ENCODE results near the gene MTIF3. TPM values are rescaled to one million over a fixed set of nuclear protein-coding genes. Genes with fewer than 3 reads are reported as not detected.

MTIF3 gene
- total RNA-seq, 1 experiment from 2014 or later = 40.9 TPM

DNA sequence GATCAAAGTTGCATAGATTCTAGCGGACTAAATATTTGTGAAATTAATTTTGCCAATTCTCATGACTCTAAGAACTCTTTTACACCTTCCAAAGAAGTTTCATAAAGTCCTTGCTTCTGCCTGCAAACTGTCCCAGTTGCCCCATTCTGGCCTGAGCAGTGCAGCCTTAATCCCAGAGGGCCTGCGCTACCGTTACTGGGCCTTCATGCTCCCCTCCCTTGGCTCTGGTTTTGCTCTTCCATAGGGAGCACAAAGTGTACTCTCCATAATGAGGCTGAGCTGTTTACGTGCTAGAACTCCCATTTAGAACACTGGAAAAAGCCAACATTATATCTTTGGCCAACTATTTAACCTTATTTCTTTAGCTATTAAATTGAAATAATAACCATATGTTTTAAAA lies 2.1 kb downstream of the MTIF3 start:
- no peak overlapping the region for H3K27ac Mint-ChIP-seq (ENCODE audit: low read depth, unreplicated experiment)
- H3K4me3 Mint-ChIP-seq (ENCODE audit: unreplicated experiment) = peak overlapping the region; percentile 84
- intact Hi-C loops (cut with micrococcal nuclease) = no loop called here
- CTCF ChIA-PET = interaction anchor here (0.8 to 1.4 kb wide), 4 partner anchors 22 to 382 kb away, joined by 3 to 4 read pairs (median 3); no protein-coding TSS in a partner anchor
- no peaks in the 10 kb centered on the region for H3K9me3 Mint-ChIP-seq (ENCODE audit: unreplicated experiment)
- H3K36me3 Mint-ChIP-seq (ENCODE audit: insufficient read depth, unreplicated experiment) = peaks cover 21% of the 10 kb centered on the region
- no peaks in the 10 kb centered on the region for H3K27me3 Mint-ChIP-seq (ENCODE audit: insufficient read depth, unreplicated experiment)
- POLR2A ChIA-PET = interaction anchor here (0.6 to 7.4 kb wide), 4 partner anchors 12 to 377 kb away, joined by 3 to 220 read pairs (median 84); partner anchors contain the start of genes GTF3A, LNX2 and POLR1D
- DNase-seq (ENCODE audit: unreplicated experiment) = no peak
- BruUV-seq (replicated peaks) = no TSS peak
- peaks cover 16% of the 10 kb centered on the region for H3K4me1 Mint-ChIP-seq (ENCODE audit: insufficient read depth, unreplicated experiment)
- TF ChIP-seq, protein P1, sequence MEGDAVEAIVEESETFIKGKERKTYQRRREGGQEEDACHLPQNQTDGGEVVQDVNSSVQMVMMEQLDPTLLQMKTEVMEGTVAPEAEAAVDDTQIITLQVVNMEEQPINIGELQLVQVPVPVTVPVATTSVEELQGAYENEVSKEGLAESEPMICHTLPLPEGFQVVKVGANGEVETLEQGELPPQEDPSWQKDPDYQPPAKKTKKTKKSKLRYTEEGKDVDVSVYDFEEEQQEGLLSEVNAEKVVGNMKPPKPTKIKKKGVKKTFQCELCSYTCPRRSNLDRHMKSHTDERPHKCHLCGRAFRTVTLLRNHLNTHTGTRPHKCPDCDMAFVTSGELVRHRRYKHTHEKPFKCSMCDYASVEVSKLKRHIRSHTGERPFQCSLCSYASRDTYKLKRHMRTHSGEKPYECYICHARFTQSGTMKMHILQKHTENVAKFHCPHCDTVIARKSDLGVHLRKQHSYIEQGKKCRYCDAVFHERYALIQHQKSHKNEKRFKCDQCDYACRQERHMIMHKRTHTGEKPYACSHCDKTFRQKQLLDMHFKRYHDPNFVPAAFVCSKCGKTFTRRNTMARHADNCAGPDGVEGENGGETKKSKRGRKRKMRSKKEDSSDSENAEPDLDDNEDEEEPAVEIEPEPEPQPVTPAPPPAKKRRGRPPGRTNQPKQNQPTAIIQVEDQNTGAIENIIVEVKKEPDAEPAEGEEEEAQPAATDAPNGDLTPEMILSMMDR (IDR thresholded peaks at IDR 0.05; ENCODE audit: unreplicated experiment) = no peak

DNA sequence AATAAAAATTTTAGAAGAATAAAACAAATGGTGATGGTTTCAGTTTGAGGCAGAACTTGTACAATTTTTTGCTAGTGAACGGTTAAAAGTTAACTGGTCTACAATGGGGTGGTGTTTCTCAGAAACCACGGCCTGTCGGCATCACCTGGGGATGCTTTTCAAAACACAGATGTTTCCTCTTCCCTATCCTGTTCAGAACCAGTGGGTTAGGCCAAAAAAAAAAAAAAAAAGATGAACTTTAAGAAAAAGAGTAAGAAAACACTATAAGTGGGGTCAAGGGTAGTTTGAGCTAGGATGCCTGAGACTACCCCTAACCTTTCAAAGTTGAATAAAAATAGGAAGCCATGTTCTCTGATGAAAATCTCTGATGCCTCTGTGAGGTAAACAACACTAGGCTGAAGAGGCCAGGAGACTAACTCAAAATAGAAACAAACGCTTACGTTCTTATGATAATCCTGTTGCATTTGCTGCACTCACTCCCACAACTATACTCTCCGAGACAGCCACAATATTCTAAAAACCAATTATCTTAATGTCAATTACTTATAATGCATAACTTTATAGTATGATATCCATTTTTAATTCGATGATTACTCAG lies 3.3 kb downstream of the MTIF3 start:
- H3K4me1 Mint-ChIP-seq (ENCODE audit: insufficient read depth, unreplicated experiment) = peaks cover 15% of the 10 kb centered on the region
- CTCF ChIA-PET = no interaction called here
- H3K27ac Mint-ChIP-seq (ENCODE audit: low read depth, unreplicated experiment) = no peak overlapping the region
- H3K36me3 Mint-ChIP-seq (ENCODE audit: insufficient read depth, unreplicated experiment) = peaks cover 29% of the 10 kb centered on the region
- POLR2A ChIA-PET = interaction anchor here (5.7 kb wide), 1 partner anchor 20 kb away, joined by 220 read pairs; the partner anchor contains the start of gene GTF3A
- no peaks in the 10 kb centered on the region for H3K9me3 Mint-ChIP-seq (ENCODE audit: unreplicated experiment)
- H3K4me3 Mint-ChIP-seq (ENCODE audit: unreplicated experiment) = no peak overlapping the region
- no TSS peak for BruUV-seq (replicated peaks)
- intact Hi-C loops (cut with micrococcal nuclease) = no loop called here
- no peaks in the 10 kb centered on the region for H3K27me3 Mint-ChIP-seq (ENCODE audit: insufficient read depth, unreplicated experiment)
- DNase-seq (ENCODE audit: unreplicated experiment) = no peak
- TF ChIP-seq, protein P1 (IDR thresholded peaks at IDR 0.05; ENCODE audit: unreplicated experiment) = no peak

DNA sequence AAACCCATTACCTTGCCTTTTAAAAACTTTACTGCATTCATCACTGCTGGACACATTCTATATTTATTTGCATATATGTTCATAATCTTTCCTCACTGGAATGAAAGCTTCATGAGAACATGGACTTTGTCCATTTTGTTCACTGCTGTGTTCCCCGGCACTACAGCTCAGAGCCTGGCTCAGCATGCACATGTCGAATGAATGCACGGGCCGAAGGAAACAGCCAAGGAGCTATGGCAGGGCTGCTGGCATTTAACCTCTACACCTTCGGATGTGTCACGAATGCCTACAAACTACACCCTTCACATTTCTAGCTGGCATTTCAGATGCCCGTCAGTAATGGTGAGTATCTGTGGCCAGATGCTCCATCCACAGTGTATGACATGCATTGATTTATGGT lies 7.6 kb downstream of the MTIF3 start:
- DNase-seq (ENCODE audit: unreplicated experiment) = no peak
- no peak overlapping the region for H3K27ac Mint-ChIP-seq (ENCODE audit: low read depth, unreplicated experiment)
- peaks cover 29% of the 10 kb centered on the region for H3K36me3 Mint-ChIP-seq (ENCODE audit: insufficient read depth, unreplicated experiment)
- H3K27me3 Mint-ChIP-seq (ENCODE audit: insufficient read depth, unreplicated experiment) = no peaks in the 10 kb centered on the region
- BruUV-seq (replicated peaks) = no TSS peak
- TF ChIP-seq, protein P1 (IDR thresholded peaks at IDR 0.05; ENCODE audit: unreplicated experiment) = no peak
- no peaks in the 10 kb centered on the region for H3K4me1 Mint-ChIP-seq (ENCODE audit: insufficient read depth, unreplicated experiment)
- no peaks in the 10 kb centered on the region for H3K9me3 Mint-ChIP-seq (ENCODE audit: unreplicated experiment)
- intact Hi-C loops (cut with micrococcal nuclease) = no loop called here
- POLR2A ChIA-PET = interaction anchor here (3.5 to 4.2 kb wide), 2 partner anchors 16 to 178 kb away, joined by 15 to 28 read pairs; partner anchors contain the start of genes LNX2 and POLR1D
- CTCF ChIA-PET = interaction anchor here (1.2 to 3.3 kb wide), 2 partner anchors 16 to 32 kb away, joined by 3 to 15 read pairs; no protein-coding TSS in a partner anchor
- no peak overlapping the region for H3K4me3 Mint-ChIP-seq (ENCODE audit: unreplicated experiment)

DNA sequence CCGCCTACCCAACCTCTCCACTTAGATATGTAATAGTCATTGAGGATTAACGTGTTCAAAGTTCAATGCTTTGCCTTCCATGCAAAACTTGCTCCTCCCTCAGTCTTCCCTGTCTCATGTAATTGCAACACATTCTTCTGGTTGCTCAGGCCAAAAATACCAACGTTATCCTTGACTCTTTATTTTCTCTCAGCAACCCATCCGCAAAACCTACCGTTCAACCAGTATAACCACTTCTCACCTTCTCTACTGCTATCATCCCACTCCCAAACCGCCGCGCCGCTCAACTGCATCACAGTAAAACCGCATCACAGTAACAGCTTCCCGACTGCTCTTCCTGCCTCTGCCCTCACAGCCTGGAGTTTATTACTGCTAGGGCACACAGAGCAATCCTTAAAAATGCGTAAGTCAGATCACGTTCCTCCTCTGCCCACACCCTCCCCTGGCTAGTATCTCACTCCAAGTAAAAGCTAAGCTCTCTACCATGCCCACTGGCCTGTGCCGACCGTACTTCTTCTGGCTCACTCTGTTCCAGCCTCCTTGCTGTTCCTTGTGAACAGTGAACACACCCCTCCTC lies 8.2 kb downstream of the MTIF3 start:
- Mint-ChIP-seq H3K9me3 (ENCODE audit: unreplicated experiment) (no peaks in the 10 kb centered on the region), H3K36me3 (ENCODE audit: insufficient read depth, unreplicated experiment) (peaks cover 35% of the 10 kb centered on the region), H3K4me1 (ENCODE audit: insufficient read depth, unreplicated experiment) (no peaks in the 10 kb centered on the region), H3K4me3 (ENCODE audit: unreplicated experiment) (no peak overlapping the region), H3K27me3 (ENCODE audit: insufficient read depth, unreplicated experiment) (no peaks in the 10 kb centered on the region), H3K27ac (ENCODE audit: low read depth, unreplicated experiment) (no peak overlapping the region)
- BruUV-seq (replicated peaks) = no TSS peak
- DNase-seq (ENCODE audit: unreplicated experiment) = no peak
- intact Hi-C loops (cut with micrococcal nuclease) = no loop called here
- ChIA-PET POLR2A (interaction anchor here (3.5 to 4.2 kb wide), 2 partner anchors 16 to 179 kb away, joined by 15 to 28 read pairs; partner anchors contain the start of genes LNX2 and POLR1D), CTCF (interaction anchor here (1.2 to 3.3 kb wide), 2 partner anchors 16 to 31 kb away, joined by 3 to 15 read pairs; no protein-coding TSS in a partner anchor)
- TF ChIP-seq, protein P1 (IDR thresholded peaks at IDR 0.05; ENCODE audit: unreplicated experiment) = no peak

Data from MCF 10A (cell line).